SK-N-SH (cell line): Measurements from ENCODE around the gene EYA3.

ENCODE experiments used
- CHD2 ChIP-seq: fragments of 150-350 bp; IDR thresholded peaks from 2 replicates; pipeline ENCODE4 v1.6.1; 2018; ENCODE audit warnings: low read length; ENCODE audit not compliant: partially characterized antibody
- EP300 ChIP-seq, 2 experiments: IDR thresholded peaks; 2 replicates each; pipeline versions ENCODE4 v1.4.0 to v1.6.1; 2012; ENCODE audit warnings: borderline replicate concordance in 1 of 2, low read depth in 1 of 2, low read length in 1 of 2
- EZH2phosphoT487 ChIP-seq: fragments of 200-600 bp; sonication (generic); IDR thresholded peaks from 2 replicates; pipeline ENCODE4 v1.6.1; 2017; ENCODE audit warnings: low read depth, mixed run types, mild to moderate bottlenecking, antibody characterized with exemption, moderate library complexity, borderline replicate concordance
- GABPA ChIP-seq: IDR thresholded peaks from 2 replicates; pipeline ENCODE4 v1.4.0; 2012; ENCODE audit warnings: low read depth, mild to moderate bottlenecking
- NFIC ChIP-seq: IDR thresholded peaks from 2 replicates; pipeline ENCODE4 v1.4.0; 2012; ENCODE audit warnings: borderline replicate concordance
- RAD21 ChIP-seq: IDR thresholded peaks from 2 replicates; pipeline ENCODE4 v1.6.1; 2012; ENCODE audit warnings: mild to moderate bottlenecking, low read length
- RCOR1 ChIP-seq: fragments of 150-350 bp; IDR thresholded peaks from 2 replicates; pipeline ENCODE4 v1.6.1; 2017; ENCODE audit warnings: antibody characterized with exemption, low read length
- REST ChIP-seq: IDR thresholded peaks from 2 replicates; pipeline ENCODE4 v1.6.1; 2012; ENCODE audit warnings: mild to moderate bottlenecking, low read depth, low read length, moderate library complexity
- SIN3A ChIP-seq: IDR thresholded peaks from 2 replicates; pipeline ENCODE4 v1.6.1; 2012; ENCODE audit warnings: low read depth, mild to moderate bottlenecking, low read length, moderate library complexity, borderline replicate concordance
- TAF1 ChIP-seq: IDR thresholded peaks from 2 replicates; pipeline ENCODE4 v1.6.1; 2012; ENCODE audit warnings: low read depth, mild to moderate bottlenecking, low read length, moderate library complexity, borderline replicate concordance
- YY1 ChIP-seq: IDR thresholded peaks from 2 replicates; pipeline ENCODE4 v1.4.0; 2012; ENCODE audit warnings: low read depth, mild to moderate bottlenecking
- TF ChIP-seq, protein P1 (sequence below): fragments of 200-600 bp; sonication (generic); IDR thresholded peaks from 2 replicates; pipeline ENCODE4 v1.6.1; 2017; ENCODE audit warnings: antibody characterized with exemption, mild to moderate bottlenecking, moderate library complexity

DNA sequence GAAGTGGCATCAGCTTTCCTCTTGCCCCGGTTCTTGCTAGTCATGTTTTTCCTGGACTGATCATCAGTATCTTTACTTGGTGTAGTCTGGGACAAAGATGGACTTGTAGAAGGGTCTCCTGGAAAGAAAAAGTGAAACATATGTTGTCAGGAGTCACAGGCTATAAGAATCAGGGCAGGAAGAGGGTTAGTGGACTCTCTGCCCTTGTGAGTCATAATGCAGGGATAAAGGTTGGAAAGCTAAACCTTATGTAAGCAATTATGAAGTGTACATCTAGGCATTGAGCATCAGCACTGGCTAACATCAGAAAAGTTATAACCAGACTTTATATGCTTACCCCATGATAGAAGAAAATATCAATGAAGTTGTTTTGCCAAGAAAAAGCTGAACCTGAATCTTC, 77.4 kb downstream of the EYA3 start:
- TF ChIP-seq, protein P1, sequence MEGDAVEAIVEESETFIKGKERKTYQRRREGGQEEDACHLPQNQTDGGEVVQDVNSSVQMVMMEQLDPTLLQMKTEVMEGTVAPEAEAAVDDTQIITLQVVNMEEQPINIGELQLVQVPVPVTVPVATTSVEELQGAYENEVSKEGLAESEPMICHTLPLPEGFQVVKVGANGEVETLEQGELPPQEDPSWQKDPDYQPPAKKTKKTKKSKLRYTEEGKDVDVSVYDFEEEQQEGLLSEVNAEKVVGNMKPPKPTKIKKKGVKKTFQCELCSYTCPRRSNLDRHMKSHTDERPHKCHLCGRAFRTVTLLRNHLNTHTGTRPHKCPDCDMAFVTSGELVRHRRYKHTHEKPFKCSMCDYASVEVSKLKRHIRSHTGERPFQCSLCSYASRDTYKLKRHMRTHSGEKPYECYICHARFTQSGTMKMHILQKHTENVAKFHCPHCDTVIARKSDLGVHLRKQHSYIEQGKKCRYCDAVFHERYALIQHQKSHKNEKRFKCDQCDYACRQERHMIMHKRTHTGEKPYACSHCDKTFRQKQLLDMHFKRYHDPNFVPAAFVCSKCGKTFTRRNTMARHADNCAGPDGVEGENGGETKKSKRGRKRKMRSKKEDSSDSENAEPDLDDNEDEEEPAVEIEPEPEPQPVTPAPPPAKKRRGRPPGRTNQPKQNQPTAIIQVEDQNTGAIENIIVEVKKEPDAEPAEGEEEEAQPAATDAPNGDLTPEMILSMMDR: no peak
- no peak for TF ChIP-seq EZH2phosphoT487
- TF ChIP-seq RAD21: no peak
- TF ChIP-seq CHD2: no peak
- no peak for TF ChIP-seq RCOR1
- TF ChIP-seq REST: no peak
- TF ChIP-seq NFIC: no peak
- TF ChIP-seq GABPA: no peak
- TF ChIP-seq YY1: no peak
- TF ChIP-seq SIN3A: no peak
- no peak for TF ChIP-seq EP300 (IDR thresholded peaks at IDR 0.05; ENCODE audit: borderline replicate concordance in 1 of 2, low read depth in 1 of 2, low read length in 1 of 2)
- no peak for TF ChIP-seq TAF1
